NCI-H2081 treated with DMSO at 0.1 percent for 48 hours (cell line): ENCODE data around the gene CD22.

Source experiments
- DNase-seq: peaks from one replicate; lab custom pipeline; 2025; lab: John Stamatoyannopoulos, UW

CD22 gene

GRCh38 chr19:35295792-35296462, 33.1 kb upstream of the CD22 start:
- DNase-seq = no peak

GRCh38 chr19:35296644-35297514, 32.1 kb upstream of the CD22 start:
- DNase-seq = no peak

GRCh38 chr19:35297515-35297848, 31.5 kb upstream of the CD22 start:
- DNase-seq = no peak

GRCh38 chr19:35297922-35298321, 31.1 kb upstream of the CD22 start:
- no peak for DNase-seq

GRCh38 chr19:35298561-35298972, 30.4 kb upstream of the CD22 start:
- no peak for DNase-seq

- no peak for DNase-seq
Measured at GRCh38 chr19:35299523-35300338, 29.3 kb upstream of the CD22 start.

- no peak for DNase-seq
Measured at GRCh38 chr19:35300339-35300649, 28.7 kb upstream of the CD22 start.

- no peak for DNase-seq
Measured at GRCh38 chr19:35301961-35302360, 27.0 kb upstream of the CD22 start.

GRCh38 chr19:35302446-35302845, 26.5 kb upstream of the CD22 start:
- no peak for DNase-seq

- no peak for DNase-seq
Measured at GRCh38 chr19:35303357-35303915, 25.6 kb upstream of the CD22 start.

GRCh38 chr19:35304036-35304435, 25.0 kb upstream of the CD22 start:
- no peak for DNase-seq

- DNase-seq = no peak
Measured at GRCh38 chr19:35305181-35305580, 23.8 kb upstream of the CD22 start.

- DNase-seq = no peak
Measured at GRCh38 chr19:35306473-35307246, 22.3 kb upstream of the CD22 start.

GRCh38 chr19:35307931-35308330, 21.1 kb upstream of the CD22 start:
- no peak for DNase-seq

GRCh38 chr19:35308910-35309309, 20.1 kb upstream of the CD22 start:
- no peak for DNase-seq

- no peak for DNase-seq
Measured at GRCh38 chr19:35309481-35310279, 19.3 kb upstream of the CD22 start.

GRCh38 chr19:35310331-35310730, 18.7 kb upstream of the CD22 start:
- DNase-seq = no peak

GRCh38 chr19:35310811-35311465, 18.0 kb upstream of the CD22 start:
- no peak for DNase-seq

GRCh38 chr19:35311901-35312665, 16.9 kb upstream of the CD22 start:
- DNase-seq = no peak

GRCh38 chr19:35313587-35313986, 15.4 kb upstream of the CD22 start:
- DNase-seq = no peak
